CD4-positive, alpha-beta T cell (primary cell): Measurements from ENCODE around the gene ADGRE3. TPM values are rescaled to one million over a fixed set of nuclear protein-coding genes. Genes with fewer than 3 reads are reported as not detected.

Experiments
- ATAC-seq: fragments of 200-7000 bp; cut with Tn5 transposase; one replicate; pipeline ENCODE4 v1.10.0; 2022; ENCODE audit warnings: mild to moderate bottlenecking; ENCODE audit not compliant: poor library complexity
- CTCF ChIA-PET: fragments of 350-600 bp; sonication (Branson Sonifier 250); formaldehyde crosslinking; loops from one replicate; lab custom pipeline; 2021; ENCODE audit warnings: antibody characterized with exemption, inconsistent platforms; lab: Charles Lee
- POLR2A ChIA-PET: fragments of 350-600 bp; sonication (Branson Sonifier 250); formaldehyde crosslinking; loops from one replicate; lab custom pipeline; 2021; ENCODE audit warnings: antibody characterized with exemption, inconsistent platforms; lab: Charles Lee
- DNase-seq, 14 experiments: peaks; one replicate each; pipeline ENCODE4 v3.0.0-alpha.2; 2013 to 2020; ENCODE audit warnings: mixed read lengths in 2 of 14
- H3K27ac ChIP-seq, 2 donors: one replicate each; pipeline versions ENCODE4 v1.5.1 to v1.7.0; 2013; ENCODE audit warnings: low read length in 2 of 2, low read depth in 1 of 2, mild to moderate bottlenecking in 1 of 2
- H3K27me3 ChIP-seq, 2 experiments: 1 replicate in 1 of 2; 2 replicates in 1 of 2; pipeline versions ENCODE4 v1.6.1 to v1.7.0; 2013; ENCODE audit warnings: low read length in 2 of 2, control low read depth in 1 of 2, mild to moderate bottlenecking in 1 of 2, moderate library complexity in 1 of 2; ENCODE audit not compliant: insufficient read depth in 2 of 2, control insufficient read depth in 1 of 2
- H3K36me3 ChIP-seq: one replicate; pipeline ENCODE4 v1.6.1; 2013; ENCODE audit warnings: low read length, control low read depth; ENCODE audit not compliant: insufficient read depth
- H3K4me1 ChIP-seq: one replicate; pipeline ENCODE4 v1.6.1; 2013; ENCODE audit warnings: low read length, control low read depth; ENCODE audit not compliant: insufficient read depth
- H3K4me3 ChIP-seq: one replicate; pipeline ENCODE4 v1.5.1; 2013; ENCODE audit warnings: mild to moderate bottlenecking, low read length, moderate library complexity
- H3K9me3 ChIP-seq, 2 experiments: 1 replicate in 1 of 2; 2 replicates in 1 of 2; pipeline versions ENCODE4 v1.6.1 to v1.7.0; 2013; ENCODE audit warnings: low read length in 2 of 2, mild to moderate bottlenecking in 2 of 2, control low read depth in 1 of 2, moderate library complexity in 1 of 2; ENCODE audit not compliant: control insufficient read depth in 1 of 2, insufficient read depth in 1 of 2
- H3K27ac Mint-ChIP-seq: one replicate; pipeline ENCODE4 v1.8.0; 2020; ENCODE audit warnings: mixed read lengths
- H3K27me3 Mint-ChIP-seq: one replicate; pipeline ENCODE4 v1.8.0; 2021; ENCODE audit warnings: mixed read lengths
- H3K36me3 Mint-ChIP-seq: one replicate; pipeline ENCODE4 v1.8.0; 2021; ENCODE audit warnings: low read depth, mixed read lengths
- H3K4me1 Mint-ChIP-seq: one replicate; pipeline ENCODE4 v1.8.0; 2021; ENCODE audit warnings: low read depth, mixed read lengths
- H3K4me3 Mint-ChIP-seq: one replicate; pipeline ENCODE4 v1.8.0; 2020; ENCODE audit warnings: mild to moderate bottlenecking, mixed read lengths
- H3K9me3 Mint-ChIP-seq: one replicate; pipeline ENCODE4 v1.8.0; 2020; ENCODE audit warnings: mixed read lengths
- intact Hi-C, 2 experiments: fragments of 100-400 bp; cut with DNase I in 1 of 2; cut with micrococcal nuclease in 1 of 2; formaldehyde crosslinking; loops; one replicate each; pipeline versions ENCODE4 v1.15.1 to v1.9.0; 2023 to 2025; cut with DNase I, micrococcal nuclease
- total RNA-seq, 174 experiments: library from RNA in 2 of 174; stranded (reverse) in 2 of 174; gene quantifications; one replicate each; pipeline ENCODE4 v1.2.3 and lab custom pipeline; 2021 to 2026
- TF ChIP-seq, protein P1 (sequence below): fragments of 200-600 bp; IDR thresholded peaks from one replicate; pipeline ENCODE4 v1.8.0; 2022; ENCODE audit warnings: antibody characterized with exemption, mild to moderate bottlenecking

ADGRE3 gene
- total RNA-seq, 2 experiments from 2014 or later: not detected

DNA sequence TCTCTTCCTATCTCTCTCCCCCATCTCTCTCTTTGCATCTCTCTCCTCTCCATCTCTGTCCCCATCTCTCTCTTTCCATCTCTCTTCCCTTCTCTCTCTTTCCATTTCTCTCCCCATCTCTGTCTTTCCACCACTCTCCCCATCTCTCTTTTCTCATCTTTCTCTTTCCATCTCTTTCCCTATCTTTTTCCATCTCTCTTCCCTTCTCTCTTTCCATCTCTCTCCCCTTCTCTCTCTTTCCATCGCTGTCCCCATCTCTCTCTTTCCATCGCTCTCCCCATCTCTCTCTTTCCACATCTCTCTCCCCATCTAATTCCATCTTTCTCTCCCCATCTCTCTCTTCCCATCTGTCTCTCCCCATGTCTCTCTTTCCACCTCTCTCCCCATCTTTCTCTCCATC, 24.5 kb downstream of the ADGRE3 start:
- DNase-seq (no peak), ATAC-seq (no peak)
- Mint-ChIP-seq H3K36me3 (no peaks in the 10 kb centered on the region), H3K4me1 (no peaks in the 10 kb centered on the region), H3K27me3 (peaks cover 50% of the 10 kb centered on the region), H3K9me3 (no peaks in the 10 kb centered on the region), H3K4me3 (no peak overlapping the region), H3K27ac (no peak overlapping the region)
- H3K36me3 ChIP-seq: no peaks in the 10 kb centered on the region
- ChIA-PET CTCF (no interaction called here), POLR2A (no interaction called here)
- TF ChIP-seq, protein P1, sequence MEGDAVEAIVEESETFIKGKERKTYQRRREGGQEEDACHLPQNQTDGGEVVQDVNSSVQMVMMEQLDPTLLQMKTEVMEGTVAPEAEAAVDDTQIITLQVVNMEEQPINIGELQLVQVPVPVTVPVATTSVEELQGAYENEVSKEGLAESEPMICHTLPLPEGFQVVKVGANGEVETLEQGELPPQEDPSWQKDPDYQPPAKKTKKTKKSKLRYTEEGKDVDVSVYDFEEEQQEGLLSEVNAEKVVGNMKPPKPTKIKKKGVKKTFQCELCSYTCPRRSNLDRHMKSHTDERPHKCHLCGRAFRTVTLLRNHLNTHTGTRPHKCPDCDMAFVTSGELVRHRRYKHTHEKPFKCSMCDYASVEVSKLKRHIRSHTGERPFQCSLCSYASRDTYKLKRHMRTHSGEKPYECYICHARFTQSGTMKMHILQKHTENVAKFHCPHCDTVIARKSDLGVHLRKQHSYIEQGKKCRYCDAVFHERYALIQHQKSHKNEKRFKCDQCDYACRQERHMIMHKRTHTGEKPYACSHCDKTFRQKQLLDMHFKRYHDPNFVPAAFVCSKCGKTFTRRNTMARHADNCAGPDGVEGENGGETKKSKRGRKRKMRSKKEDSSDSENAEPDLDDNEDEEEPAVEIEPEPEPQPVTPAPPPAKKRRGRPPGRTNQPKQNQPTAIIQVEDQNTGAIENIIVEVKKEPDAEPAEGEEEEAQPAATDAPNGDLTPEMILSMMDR: no peak
- no peak overlapping the region for H3K27ac ChIP-seq
- peaks cover 0 to 2% of the 10 kb centered on the region in 2 experiments for H3K27me3 ChIP-seq
- intact Hi-C loops: no loop called here
- H3K4me1 ChIP-seq: no peaks in the 10 kb centered on the region
- no peaks in the 10 kb centered on the region for H3K9me3 ChIP-seq
- no peak overlapping the region for H3K4me3 ChIP-seq

DNA sequence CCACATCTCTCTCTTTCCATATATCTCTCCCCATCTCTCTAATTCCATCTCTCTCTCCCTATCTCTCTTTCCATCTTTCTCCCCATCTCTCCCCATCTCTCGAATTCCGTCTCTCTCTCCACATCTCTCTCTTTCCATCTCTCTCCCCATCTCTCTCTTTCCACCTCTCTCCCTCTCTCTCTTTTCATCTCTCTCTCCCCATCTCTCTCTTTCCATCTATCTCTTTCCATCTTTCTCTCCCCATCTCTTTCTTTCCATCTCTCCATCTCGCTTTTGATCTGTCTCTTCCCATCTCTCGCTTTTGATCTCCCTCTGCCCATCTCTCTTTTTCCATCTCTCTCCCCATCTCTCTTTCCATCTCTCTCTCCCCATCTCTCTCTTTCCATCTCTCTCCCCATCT, 25.6 kb downstream of the ADGRE3 start:
- Mint-ChIP-seq H3K27me3 (peaks cover 51% of the 10 kb centered on the region), H3K27ac (no peak overlapping the region), H3K9me3 (no peaks in the 10 kb centered on the region), H3K36me3 (no peaks in the 10 kb centered on the region), H3K4me1 (no peaks in the 10 kb centered on the region), H3K4me3 (no peak overlapping the region)
- intact Hi-C loops: no loop called here
- H3K27ac ChIP-seq: no peak overlapping the region
- ATAC-seq: no peak
- H3K4me3 ChIP-seq: no peak overlapping the region
- H3K4me1 ChIP-seq: no peaks in the 10 kb centered on the region
- H3K36me3 ChIP-seq: no peaks in the 10 kb centered on the region
- peaks cover 0 to 4% of the 10 kb centered on the region in 2 experiments for H3K9me3 ChIP-seq
- ChIA-PET POLR2A (no interaction called here), CTCF (no interaction called here)
- DNase-seq: no peak
- H3K27me3 ChIP-seq: peaks cover 0 to 2% of the 10 kb centered on the region in 2 experiments
- TF ChIP-seq, protein P1: no peak

DNA sequence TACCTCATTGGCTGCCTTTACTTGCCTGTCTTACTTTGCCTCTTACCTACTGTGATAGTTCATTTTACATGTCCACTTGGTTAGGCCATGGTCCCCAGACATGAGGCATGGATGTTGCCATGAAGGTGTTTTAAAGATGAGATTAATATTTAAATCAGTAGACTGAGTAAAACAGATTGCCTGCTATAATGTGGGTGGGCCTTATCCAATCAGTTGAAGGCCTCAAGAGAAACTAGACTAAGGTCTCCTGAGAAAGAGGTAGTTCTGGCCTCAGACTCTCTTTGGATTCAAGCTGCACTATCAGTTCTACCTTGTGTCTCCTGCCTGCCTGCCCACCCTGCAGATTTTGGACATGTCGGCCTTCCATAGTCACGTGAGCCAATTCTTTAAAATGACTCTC, 26.1 kb downstream of the ADGRE3 start:
- no peak overlapping the region for H3K27ac ChIP-seq
- Mint-ChIP-seq H3K9me3 (no peaks in the 10 kb centered on the region), H3K27ac (no peak overlapping the region), H3K4me3 (no peak overlapping the region), H3K36me3 (no peaks in the 10 kb centered on the region), H3K27me3 (peaks cover 49% of the 10 kb centered on the region), H3K4me1 (no peaks in the 10 kb centered on the region)
- no peak for DNase-seq
- ChIA-PET CTCF (no interaction called here), POLR2A (no interaction called here)
- TF ChIP-seq, protein P1: no peak
- no peaks in the 10 kb centered on the region for H3K4me1 ChIP-seq
- no peak for ATAC-seq
- H3K4me3 ChIP-seq: no peak overlapping the region
- intact Hi-C loops: no loop called here
- H3K36me3 ChIP-seq: no peaks in the 10 kb centered on the region
- H3K9me3 ChIP-seq: peaks cover 0 to 7% of the 10 kb centered on the region in 2 experiments
- peaks cover 0 to 2% of the 10 kb centered on the region in 2 experiments for H3K27me3 ChIP-seq
